ENCODE data around the gene MRPS35.

GRCh38 chr12:27802511-27802910 is 91.9 kb downstream of the MRPS35 start:
- no peak for TF ChIP-seq CTCF (IDR thresholded peaks at IDR 0.05)
- no peak for TF ChIP-seq EZH2 (IDR thresholded peaks at IDR 0.05; ENCODE audit: borderline replicate concordance, insufficient read depth, low read depth, low read length, poor library complexity, severe bottlenecking)
